ENCODE data around the gene INSRR.

Gene INSRR

GRCh38 chr1:156875341-156875615 is 16.4 kb upstream of the INSRR start:
- DNase-seq (ENCODE audit: low read depth in 1 of 2, low spot score in 1 of 2) = no peak

GRCh38 chr1:156874572-156875340 is 15.8 kb upstream of the INSRR start:
- DNase-seq (ENCODE audit: low read depth in 1 of 2, low spot score in 1 of 2) = no peak

- DNase-seq (ENCODE audit: low read depth in 1 of 2, low spot score in 1 of 2) = no peak
Observed at GRCh38 chr1:156874142-156874541, 15.2 kb upstream of the INSRR start.

GRCh38 chr1:156873659-156874058 is 14.7 kb upstream of the INSRR start:
- DNase-seq (ENCODE audit: low read depth in 1 of 2, low spot score in 1 of 2) = no peak

- DNase-seq (ENCODE audit: low read depth in 1 of 2, low spot score in 1 of 2) = no peak
Observed at GRCh38 chr1:156869455-156869854, 10.5 kb upstream of the INSRR start.

- no peak for DNase-seq (ENCODE audit: low read depth in 1 of 2, low spot score in 1 of 2)
Observed at GRCh38 chr1:156868341-156868740, 9.4 kb upstream of the INSRR start.

GRCh38 chr1:156866249-156866909 is 7.5 kb upstream of the INSRR start:
- DNase-seq (ENCODE audit: low read depth in 1 of 2, low spot score in 1 of 2) = no peak

- DNase-seq (ENCODE audit: low read depth in 1 of 2, low spot score in 1 of 2) = no peak
Observed at GRCh38 chr1:156865865-156866248, 6.9 kb upstream of the INSRR start.

- DNase-seq (ENCODE audit: low read depth in 1 of 2, low spot score in 1 of 2) = no peak
Observed at GRCh38 chr1:156865258-156865657, 6.3 kb upstream of the INSRR start.

- DNase-seq (ENCODE audit: low read depth in 1 of 2, low spot score in 1 of 2) = no peak
Observed at GRCh38 chr1:156864796-156865195, 5.9 kb upstream of the INSRR start.

- no peak for DNase-seq (ENCODE audit: low read depth in 1 of 2, low spot score in 1 of 2)
Observed at GRCh38 chr1:156863631-156864030, 4.7 kb upstream of the INSRR start.

GRCh38 chr1:156862997-156863599 is 4.2 kb upstream of the INSRR start:
- no peak for DNase-seq (ENCODE audit: low read depth in 1 of 2, low spot score in 1 of 2)

GRCh38 chr1:156862584-156862983 is 3.7 kb upstream of the INSRR start:
- DNase-seq (ENCODE audit: low read depth in 1 of 2, low spot score in 1 of 2) = no peak

GRCh38 chr1:156860628-156861423 is 1.9 kb upstream of the INSRR start, which contains the start of gene NTRK1:
Gene NTRK1 (plus strand): TSS chr1:156860865. CDS start chr1:156860935, 70 bp downstream.
- DNase-seq (ENCODE audit: low read depth in 1 of 2, low spot score in 1 of 2) = peak in 1 of 2 donors; percentile 32

GRCh38 chr1:156860113-156860627 is 1.3 kb upstream of the INSRR start:
- DNase-seq (ENCODE audit: low read depth in 1 of 2, low spot score in 1 of 2) = peak; percentile 32 to 33

GRCh38 chr1:156859523-156860112 is 701 bp upstream of the INSRR start:
- no peak for DNase-seq (ENCODE audit: low read depth in 1 of 2, low spot score in 1 of 2)

GRCh38 chr1:156858555-156858956 is 361 bp downstream of the INSRR start:
- no peak for DNase-seq (ENCODE audit: low read depth in 1 of 2, low spot score in 1 of 2)

- no peak for DNase-seq (ENCODE audit: low read depth in 1 of 2, low spot score in 1 of 2)
Observed at GRCh38 chr1:156857532-156857931, 1.4 kb downstream of the INSRR start.

- DNase-seq (ENCODE audit: low read depth in 1 of 2, low spot score in 1 of 2) = no peak
Observed at GRCh38 chr1:156856282-156856785, 2.6 kb downstream of the INSRR start.

- DNase-seq (ENCODE audit: low read depth in 1 of 2, low spot score in 1 of 2) = no peak
Observed at GRCh38 chr1:156854634-156855033, 4.3 kb downstream of the INSRR start.

- DNase-seq (ENCODE audit: low read depth in 1 of 2, low spot score in 1 of 2) = no peak
Observed at GRCh38 chr1:156853761-156854160, 5.2 kb downstream of the INSRR start.

All from activated CD4-positive, alpha-beta T cell treated with anti-CD3 and anti-CD28 coated beads, Interleukin-2, amount 50 U/mL, for 24 hours (primary cell).